WTC11 (cell line): Measurements from ENCODE around the gene NOC3L. TPM values are rescaled to one million over a fixed set of nuclear protein-coding genes. Genes with fewer than 3 reads are reported as not detected.

Source experiments
- ATAC-seq: fragments of 200-7000 bp; cut with Tn5 transposase; 2 replicates; pipeline ENCODE4 v1.10.0; 2021; ENCODE audit warnings: mild to moderate bottlenecking, moderate library complexity
- CTCF ChIA-PET: fragments of 300-600 bp; sonication (Branson Sonifier 250); formaldehyde crosslinking; loops from one replicate; lab custom pipeline; 2021; ENCODE audit warnings: antibody characterized with exemption; lab: Charles Lee
- POLR2A ChIA-PET: fragments of 350-600 bp; sonication (Branson Sonifier 250); formaldehyde crosslinking; loops from one replicate; lab custom pipeline; 2021; ENCODE audit warnings: antibody characterized with exemption; lab: Charles Lee
- DNase-seq: peaks from one replicate; pipeline ENCODE4 v3.0.0; 2021; ENCODE audit warnings: low spot score
- H3K27ac Mint-ChIP-seq: 2 replicates; pipeline ENCODE4 v1.8.0; 2021; ENCODE audit warnings: mixed read lengths
- H3K27me3 Mint-ChIP-seq: 2 replicates; pipeline ENCODE4 v1.8.0; 2021; ENCODE audit warnings: low read depth, mild to moderate bottlenecking, moderate library complexity, mixed read lengths
- H3K36me3 Mint-ChIP-seq: 2 replicates; pipeline ENCODE4 v1.8.0; 2021; ENCODE audit warnings: mixed read lengths
- H3K4me1 Mint-ChIP-seq: 2 replicates; pipeline ENCODE4 v1.8.0; 2022; ENCODE audit warnings: mixed read lengths
- H3K4me3 Mint-ChIP-seq: 2 replicates; pipeline ENCODE4 v1.8.0; 2021; ENCODE audit warnings: mild to moderate bottlenecking, moderate library complexity, mixed read lengths
- H3K9me3 Mint-ChIP-seq: 2 replicates; pipeline ENCODE4 v1.8.0; 2021; ENCODE audit warnings: mixed read lengths
- ATF3 ChIP-seq: sonication (generic); formaldehyde crosslinking; conservative IDR thresholded peaks from 2 replicates; pipeline ENCODE4 v1.8.1; 2022; ENCODE audit warnings: mild to moderate bottlenecking, missing genetic modification reagents
- ETV6 ChIP-seq: sonication (generic); formaldehyde crosslinking; IDR thresholded peaks from 2 replicates; pipeline ENCODE4 v1.8.1; 2022; ENCODE audit warnings: mild to moderate bottlenecking, missing genetic modification reagents
- FOXP4 ChIP-seq: sonication (generic); formaldehyde crosslinking; IDR thresholded peaks from 2 replicates; pipeline ENCODE4 v1.8.0; 2022; ENCODE audit warnings: mild to moderate bottlenecking, missing genetic modification reagents
- HMGA2 ChIP-seq: fragments of 250-450 bp; sonication (Bioruptor Pico); IDR thresholded peaks from 2 replicates; pipeline ENCODE4 v1.4.0; 2021; ENCODE audit warnings: mild to moderate bottlenecking, moderate library complexity
- JUN ChIP-seq: sonication (generic); formaldehyde crosslinking; IDR thresholded peaks from 2 replicates; pipeline ENCODE4 v1.8.0; 2023; ENCODE audit warnings: mild to moderate bottlenecking, missing genetic modification reagents
- KAT7 ChIP-seq: sonication (generic); formaldehyde crosslinking; IDR thresholded peaks from 2 replicates; pipeline ENCODE4 v1.8.1; 2023; ENCODE audit warnings: missing genetic modification reagents, mild to moderate bottlenecking, borderline replicate concordance
- MXD4 ChIP-seq: fragments of 250-450 bp; sonication (Bioruptor Pico); IDR thresholded peaks from 2 replicates; pipeline ENCODE4 v1.8.0; 2021; ENCODE audit warnings: mild to moderate bottlenecking, moderate library complexity, borderline replicate concordance
- NR3C1 ChIP-seq: sonication (generic); formaldehyde crosslinking; conservative IDR thresholded peaks from 2 replicates; pipeline ENCODE4 v1.8.1; 2023; ENCODE audit warnings: low read depth, mild to moderate bottlenecking, missing genetic modification reagents
- OVOL2 ChIP-seq: fragments of 250-450 bp; sonication (Bioruptor Pico); IDR thresholded peaks from 2 replicates; pipeline ENCODE4 v1.9.0; 2021; ENCODE audit warnings: mild to moderate bottlenecking, borderline replicate concordance
- RORB ChIP-seq: fragments of 250-450 bp; sonication (Bioruptor Pico); IDR thresholded peaks from 2 replicates; pipeline ENCODE4 v1.9.0; 2021; ENCODE audit warnings: mild to moderate bottlenecking
- SMAD3 ChIP-seq: sonication (generic); formaldehyde crosslinking; IDR thresholded peaks from 2 replicates; pipeline ENCODE4 v1.8.0; 2022; ENCODE audit warnings: missing genetic modification reagents, mild to moderate bottlenecking, borderline replicate concordance
- SOX15 ChIP-seq: fragments of 250-450 bp; sonication (Bioruptor Pico); IDR thresholded peaks from 2 replicates; pipeline ENCODE4 v1.9.0; 2021; ENCODE audit warnings: mild to moderate bottlenecking
- SP1 ChIP-seq: sonication (generic); formaldehyde crosslinking; conservative IDR thresholded peaks from 2 replicates; pipeline ENCODE4 v1.8.1; 2022; ENCODE audit warnings: missing genetic modification reagents
- ZNF281 ChIP-seq: sonication (generic); formaldehyde crosslinking; IDR thresholded peaks from 2 replicates; pipeline ENCODE4 v1.8.0; 2023; ENCODE audit warnings: mild to moderate bottlenecking, missing genetic modification reagents
- ZNF512 ChIP-seq: sonication (generic); formaldehyde crosslinking; IDR thresholded peaks from 2 replicates; pipeline ENCODE4 v1.8.1; 2022; ENCODE audit warnings: missing genetic modification reagents, borderline replicate concordance
- total RNA-seq: library from RNA; stranded (reverse); gene quantifications from 3 replicates; pipeline ENCODE4 v1.2.3, GENCODE V29; 2021
- TF ChIP-seq, protein P1 (sequence below): fragments of 250-450 bp; sonication (Bioruptor Pico); IDR thresholded peaks from 2 replicates; pipeline ENCODE4 v1.9.0; 2021; ENCODE audit warnings: mild to moderate bottlenecking
- TF ChIP-seq, protein P2 (sequence below): sonication (generic); formaldehyde crosslinking; IDR thresholded peaks from 2 replicates; pipeline ENCODE4 v1.8.0; 2022; ENCODE audit warnings: mild to moderate bottlenecking, missing genetic modification reagents
- TF ChIP-seq, protein P3 (sequence below): sonication (generic); formaldehyde crosslinking; IDR thresholded peaks from 2 replicates; pipeline ENCODE4 v1.8.0; 2023; ENCODE audit warnings: missing genetic modification reagents
- TF ChIP-seq, protein P4 (sequence below): sonication (generic); formaldehyde crosslinking; IDR thresholded peaks from 2 replicates; pipeline ENCODE4 v1.8.1; 2022; ENCODE audit warnings: low read depth, missing genetic modification reagents, borderline replicate concordance
- TF ChIP-seq, protein P5 (sequence below): sonication (generic); formaldehyde crosslinking; IDR thresholded peaks from 2 replicates; pipeline ENCODE4 v1.8.1; 2023; ENCODE audit warnings: mild to moderate bottlenecking, missing genetic modification reagents, moderate library complexity
- TF ChIP-seq, protein P6 (sequence below): sonication (generic); formaldehyde crosslinking; IDR thresholded peaks from 2 replicates; pipeline ENCODE4 v1.8.1; 2023; ENCODE audit warnings: mild to moderate bottlenecking, missing genetic modification reagents

The NOC3L gene
- total RNA-seq, 1 experiment from 2014 or later = 26.1 TPM

GRCh38 chr10:94287336-94287735 lies 75.4 kb downstream of the NOC3L start:
- H3K4me3 Mint-ChIP-seq = no peak overlapping the region
- H3K4me1 Mint-ChIP-seq = peaks cover 19% of the 10 kb centered on the region
- H3K27me3 Mint-ChIP-seq = no peaks in the 10 kb centered on the region; the same call in 1 of the 2 replicates
- H3K9me3 Mint-ChIP-seq = no peaks in the 10 kb centered on the region
- H3K36me3 Mint-ChIP-seq = no peaks in the 10 kb centered on the region
- ATAC-seq (no peak), DNase-seq (no peak)
- CTCF ChIA-PET = interaction anchor here (0.6 to 2.7 kb wide), 4 partner anchors 33 to 475 kb away, joined by 3 to 14 read pairs (median 4); no protein-coding TSS in a partner anchor
- TF ChIP-seq SMAD3 (CRISPR knock-in tag) = no peak
- no peak for TF ChIP-seq KAT7 (CRISPR knock-in tag)
- TF ChIP-seq JUN = no peak
- TF ChIP-seq, protein P1, sequence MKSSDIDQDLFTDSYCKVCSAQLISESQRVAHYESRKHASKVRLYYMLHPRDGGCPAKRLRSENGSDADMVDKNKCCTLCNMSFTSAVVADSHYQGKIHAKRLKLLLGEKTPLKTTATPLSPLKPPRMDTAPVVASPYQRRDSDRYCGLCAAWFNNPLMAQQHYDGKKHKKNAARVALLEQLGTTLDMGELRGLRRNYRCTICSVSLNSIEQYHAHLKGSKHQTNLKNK (CRISPR knock-in tag) = no peak
- TF ChIP-seq, protein P2, sequence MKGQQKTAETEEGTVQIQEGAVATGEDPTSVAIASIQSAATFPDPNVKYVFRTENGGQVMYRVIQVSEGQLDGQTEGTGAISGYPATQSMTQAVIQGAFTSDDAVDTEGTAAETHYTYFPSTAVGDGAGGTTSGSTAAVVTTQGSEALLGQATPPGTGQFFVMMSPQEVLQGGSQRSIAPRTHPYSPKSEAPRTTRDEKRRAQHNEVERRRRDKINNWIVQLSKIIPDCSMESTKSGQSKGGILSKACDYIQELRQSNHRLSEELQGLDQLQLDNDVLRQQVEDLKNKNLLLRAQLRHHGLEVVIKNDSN (CRISPR knock-in tag) = no peak
- TF ChIP-seq, protein P3, sequence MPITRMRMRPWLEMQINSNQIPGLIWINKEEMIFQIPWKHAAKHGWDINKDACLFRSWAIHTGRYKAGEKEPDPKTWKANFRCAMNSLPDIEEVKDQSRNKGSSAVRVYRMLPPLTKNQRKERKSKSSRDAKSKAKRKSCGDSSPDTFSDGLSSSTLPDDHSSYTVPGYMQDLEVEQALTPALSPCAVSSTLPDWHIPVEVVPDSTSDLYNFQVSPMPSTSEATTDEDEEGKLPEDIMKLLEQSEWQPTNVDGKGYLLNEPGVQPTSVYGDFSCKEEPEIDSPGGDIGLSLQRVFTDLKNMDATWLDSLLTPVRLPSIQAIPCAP = no peak
- TF ChIP-seq NR3C1 = no peak
- no peak for TF ChIP-seq HMGA2
- TF ChIP-seq ZNF512 (CRISPR knock-in tag) = no peak
- POLR2A ChIA-PET = no interaction called here
- H3K27ac Mint-ChIP-seq = no peak overlapping the region

DNA sequence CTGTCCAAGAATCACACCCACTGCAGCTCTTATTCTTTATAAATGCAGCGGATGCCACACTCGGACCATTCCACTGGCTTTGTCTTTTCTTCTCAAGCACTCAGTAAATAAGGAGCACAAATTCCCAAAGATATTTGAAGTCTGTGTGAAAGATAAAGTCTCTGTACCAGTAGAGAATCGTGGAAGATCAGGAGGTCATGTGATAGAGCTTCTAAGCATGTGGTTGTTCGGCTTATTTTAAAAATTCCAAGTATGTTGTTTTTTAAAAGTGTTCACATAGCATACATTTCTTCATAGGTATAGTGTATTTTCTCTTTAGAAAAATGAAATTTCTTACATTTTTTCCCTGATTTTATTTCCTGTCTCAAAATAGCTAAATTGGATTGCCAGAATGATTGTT lies 75.8 kb downstream of the NOC3L start:
- POLR2A ChIA-PET = no interaction called here
- Mint-ChIP-seq H3K27me3 (no peaks in the 10 kb centered on the region; the same call in 1 of the 2 replicates), H3K4me1 (peaks cover 19% of the 10 kb centered on the region), H3K27ac (no peak overlapping the region), H3K36me3 (no peaks in the 10 kb centered on the region), H3K9me3 (no peaks in the 10 kb centered on the region), H3K4me3 (no peak overlapping the region)
- no peak for DNase-seq
- CTCF ChIA-PET = interaction anchor here (0.6 to 2.7 kb wide), 3 partner anchors 33 to 475 kb away, joined by 3 to 14 read pairs (median 4); no protein-coding TSS in a partner anchor
- ATAC-seq = no peak
- TF ChIP-seq ATF3 (CRISPR knock-in tag) (no peak), SP1 (CRISPR knock-in tag) (no peak), ZNF281 (no peak), MXD4 (no peak), ETV6 (CRISPR knock-in tag) (no peak), FOXP4 (CRISPR knock-in tag) (no peak), OVOL2 (no peak), RORB (CRISPR knock-in tag) (no peak), SOX15 (CRISPR knock-in tag) (no peak)
- TF ChIP-seq, protein P4, sequence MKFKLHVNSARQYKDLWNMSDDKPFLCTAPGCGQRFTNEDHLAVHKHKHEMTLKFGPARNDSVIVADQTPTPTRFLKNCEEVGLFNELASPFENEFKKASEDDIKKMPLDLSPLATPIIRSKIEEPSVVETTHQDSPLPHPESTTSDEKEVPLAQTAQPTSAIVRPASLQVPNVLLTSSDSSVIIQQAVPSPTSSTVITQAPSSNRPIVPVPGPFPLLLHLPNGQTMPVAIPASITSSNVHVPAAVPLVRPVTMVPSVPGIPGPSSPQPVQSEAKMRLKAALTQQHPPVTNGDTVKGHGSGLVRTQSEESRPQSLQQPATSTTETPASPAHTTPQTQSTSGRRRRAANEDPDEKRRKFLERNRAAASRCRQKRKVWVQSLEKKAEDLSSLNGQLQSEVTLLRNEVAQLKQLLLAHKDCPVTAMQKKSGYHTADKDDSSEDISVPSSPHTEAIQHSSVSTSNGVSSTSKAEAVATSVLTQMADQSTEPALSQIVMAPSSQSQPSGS (CRISPR knock-in tag) = no peak
- TF ChIP-seq, protein P5, sequence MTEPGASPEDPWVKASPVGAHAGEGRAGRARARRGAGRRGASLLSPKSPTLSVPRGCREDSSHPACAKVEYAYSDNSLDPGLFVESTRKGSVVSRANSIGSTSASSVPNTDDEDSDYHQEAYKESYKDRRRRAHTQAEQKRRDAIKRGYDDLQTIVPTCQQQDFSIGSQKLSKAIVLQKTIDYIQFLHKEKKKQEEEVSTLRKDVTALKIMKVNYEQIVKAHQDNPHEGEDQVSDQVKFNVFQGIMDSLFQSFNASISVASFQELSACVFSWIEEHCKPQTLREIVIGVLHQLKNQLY (CRISPR knock-in tag) = no peak
- TF ChIP-seq, protein P6, sequence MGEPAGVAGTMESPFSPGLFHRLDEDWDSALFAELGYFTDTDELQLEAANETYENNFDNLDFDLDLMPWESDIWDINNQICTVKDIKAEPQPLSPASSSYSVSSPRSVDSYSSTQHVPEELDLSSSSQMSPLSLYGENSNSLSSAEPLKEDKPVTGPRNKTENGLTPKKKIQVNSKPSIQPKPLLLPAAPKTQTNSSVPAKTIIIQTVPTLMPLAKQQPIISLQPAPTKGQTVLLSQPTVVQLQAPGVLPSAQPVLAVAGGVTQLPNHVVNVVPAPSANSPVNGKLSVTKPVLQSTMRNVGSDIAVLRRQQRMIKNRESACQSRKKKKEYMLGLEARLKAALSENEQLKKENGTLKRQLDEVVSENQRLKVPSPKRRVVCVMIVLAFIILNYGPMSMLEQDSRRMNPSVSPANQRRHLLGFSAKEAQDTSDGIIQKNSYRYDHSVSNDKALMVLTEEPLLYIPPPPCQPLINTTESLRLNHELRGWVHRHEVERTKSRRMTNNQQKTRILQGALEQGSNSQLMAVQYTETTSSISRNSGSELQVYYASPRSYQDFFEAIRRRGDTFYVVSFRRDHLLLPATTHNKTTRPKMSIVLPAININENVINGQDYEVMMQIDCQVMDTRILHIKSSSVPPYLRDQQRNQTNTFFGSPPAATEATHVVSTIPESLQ (CRISPR knock-in tag) = no peak
